NT2/D1 (cell line): Measurements from ENCODE around the gene CD14.
"Not testable (repeated sequence)": the region's sequence is repeated elsewhere in the genome, so short reads cannot be mapped to it uniquely, and the experiment has no call there.

Experiments used
- DNase-seq: peaks from one replicate; pipeline ENCODE4 v3.0.0-alpha.2; 2011; ENCODE audit warnings: low read depth, low spot score
- H3K27me3 ChIP-seq: 2 replicates; pipeline ENCODE4 v1.6.0; 2011; ENCODE audit warnings: mild to moderate bottlenecking; ENCODE audit not compliant: insufficient read length, insufficient read depth
- H3K36me3 ChIP-seq: 2 replicates; pipeline ENCODE4 v1.6.1; 2011; ENCODE audit warnings: mild to moderate bottlenecking, low read length, mixed read lengths; ENCODE audit not compliant: insufficient read depth, insufficient read length
- H3K4me1 ChIP-seq: 2 replicates; pipeline ENCODE4 v1.5.1; 2011; ENCODE audit not compliant: insufficient read depth, insufficient read length
- H3K4me3 ChIP-seq: 2 replicates; pipeline ENCODE4 v1.5.1; 2011; ENCODE audit warnings: low read depth; ENCODE audit not compliant: insufficient read length
- H3K9ac ChIP-seq: 2 replicates; pipeline ENCODE4 v1.6.0; 2011; ENCODE audit warnings: low read depth; ENCODE audit not compliant: insufficient read length
- H3K9me3 ChIP-seq: 2 replicates; pipeline ENCODE4 v1.5.1; 2011; ENCODE audit warnings: mild to moderate bottlenecking, low read length; ENCODE audit not compliant: insufficient read depth
- SUZ12 ChIP-seq: IDR thresholded peaks from 2 replicates; pipeline ENCODE4 v1.6.1; 2011; ENCODE audit not compliant: insufficient read length, insufficient read depth; ENCODE audit errors: extremely low read depth
- YY1 ChIP-seq: IDR thresholded peaks from 2 replicates; pipeline ENCODE4 v1.6.1; 2011; ENCODE audit not compliant: insufficient read length, insufficient read depth
- ZNF274 ChIP-seq: IDR thresholded peaks from 2 replicates; pipeline ENCODE4 v1.6.1; 2011; ENCODE audit warnings: mild to moderate bottlenecking, low read depth, low read length

CD14 gene

GRCh38 chr5:140641716-140642115 is 8.7 kb upstream of the CD14 start:
- H3K36me3 ChIP-seq: peaks cover 43% of the 10 kb centered on the region

GRCh38 chr5:140639148-140639981 is 6.4 kb upstream of the CD14 start, which contains the start of gene TMCO6:
TMCO6 (plus strand) TSS chr5:140639451; CDS start chr5:140639528, 77 bp downstream.
- no peaks in the 10 kb centered on the region for H3K9me3 ChIP-seq
- TF ChIP-seq ZNF274 (no peak), YY1 (no peak), SUZ12 (no peak)
- H3K4me3 ChIP-seq: peak within 1 kb of the TSS; percentile 71
- H3K9ac ChIP-seq: peak within 1 kb of the TSS; percentile 88
- peaks cover 30% of the 10 kb centered on the region for H3K36me3 ChIP-seq
- H3K27me3 ChIP-seq: no peaks in the 10 kb centered on the region
- peak; percentile 76 for DNase-seq
- H3K4me1 ChIP-seq: no peaks in the 10 kb centered on the region

More at GRCh38 chr5:140641716-140642115, 8.7 kb upstream of the CD14 start:
- TF ChIP-seq ZNF274: no peak
- Histone ChIP-seq H3K4me1 (no peaks in the 10 kb centered on the region), H3K4me3 (no peak overlapping the region), H3K9me3 (no peaks in the 10 kb centered on the region), H3K9ac (no peak overlapping the region), H3K27me3 (no peaks in the 10 kb centered on the region)
- no peak for DNase-seq

DNA sequence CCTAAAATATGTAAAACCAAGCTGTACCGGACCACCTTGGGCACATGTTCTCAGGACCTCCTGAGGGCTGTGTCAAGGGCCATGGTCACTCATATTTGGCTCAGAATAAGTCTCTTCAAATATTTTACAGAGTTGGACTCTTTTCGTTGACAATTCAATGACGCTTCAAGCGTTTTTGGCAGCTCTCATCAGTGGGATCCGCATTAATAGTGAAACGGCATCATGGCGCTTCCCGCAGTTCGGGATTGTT is 5.8 kb upstream of the CD14 start:
- not testable (repeated sequence) for H3K27me3 ChIP-seq, H3K4me1 ChIP-seq, H3K9me3 ChIP-seq, DNase-seq, H3K4me3 ChIP-seq, H3K9ac ChIP-seq
- peaks cover 25% of the 10 kb centered on the region for H3K36me3 ChIP-seq

GRCh38 chr5:140637371-140638100 is 4.6 kb upstream of the CD14 start:
- no peak overlapping the region for H3K9ac ChIP-seq

GRCh38 chr5:140635291-140636257 is 2.6 kb upstream of the CD14 start:
- Histone ChIP-seq H3K9me3 (peaks cover 15% of the 10 kb centered on the region; the same call in 1 of the 2 replicates), H3K4me3 (no peak overlapping the region), H3K4me1 (peaks cover 2% of the 10 kb centered on the region), H3K9ac (no peak overlapping the region), H3K36me3 (no peaks in the 10 kb centered on the region), H3K27me3 (peaks cover 23% of the 10 kb centered on the region)
- no peak for DNase-seq
- TF ChIP-seq YY1: no peak
- no peak for TF ChIP-seq ZNF274
- TF ChIP-seq SUZ12: no peak

More at GRCh38 chr5:140637371-140638100, 4.6 kb upstream of the CD14 start:
- Histone ChIP-seq H3K4me3 (no peak overlapping the region), H3K36me3 (peaks cover 13% of the 10 kb centered on the region), H3K27me3 (peaks cover 7% of the 10 kb centered on the region), H3K9me3 (no peaks in the 10 kb centered on the region), H3K4me1 (no peaks in the 10 kb centered on the region)
- TF ChIP-seq YY1 (no peak), SUZ12 (no peak), ZNF274 (no peak)
- no peak for DNase-seq

DNA sequence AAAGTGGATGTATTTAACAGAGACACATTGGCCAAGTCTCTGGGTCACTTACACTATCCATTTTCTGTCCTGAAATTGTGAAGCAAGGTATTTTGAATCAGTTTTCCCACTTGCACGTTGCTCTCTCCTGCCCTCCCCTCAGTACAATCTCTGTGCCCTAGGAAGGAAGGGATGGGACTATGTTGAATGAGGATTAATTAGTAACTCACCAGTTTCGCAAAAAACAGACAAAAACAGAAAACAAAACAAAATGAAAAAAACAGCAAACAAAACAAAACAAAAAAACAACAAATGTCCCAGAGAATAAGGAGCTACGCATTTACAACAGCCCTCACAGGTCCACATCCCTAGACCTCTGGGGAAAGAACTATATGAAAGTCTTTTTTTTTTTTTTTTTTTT is 1.1 kb upstream of the CD14 start:
- TF ChIP-seq YY1 (no peak), ZNF274 (no peak), SUZ12 (no peak)
- no peak for DNase-seq
- H3K4me3 ChIP-seq: no peak overlapping the region
- peaks cover 24% of the 10 kb centered on the region for H3K9me3 ChIP-seq
- H3K27me3 ChIP-seq: peaks cover 25% of the 10 kb centered on the region
- no peaks in the 10 kb centered on the region for H3K36me3 ChIP-seq
- H3K9ac ChIP-seq: no peak overlapping the region
- H3K4me1 ChIP-seq: peaks cover 2% of the 10 kb centered on the region

GRCh38 chr5:140633501-140633900 is 526 bp upstream of the CD14 start:
- peaks cover 30% of the 10 kb centered on the region for H3K9me3 ChIP-seq
- no peaks in the 10 kb centered on the region for H3K36me3 ChIP-seq
- H3K4me3 ChIP-seq: no peak overlapping the region
- H3K4me1 ChIP-seq: peaks cover 2% of the 10 kb centered on the region
- H3K27me3 ChIP-seq: peaks cover 25% of the 10 kb centered on the region
- no peak for TF ChIP-seq SUZ12
- no peak overlapping the region for H3K9ac ChIP-seq
- DNase-seq: no peak
